Activated naive CD8-positive, alpha-beta T cell treated with anti-CD3 and anti-CD28 coated beads, Interleukin-2, amount 50 U/mL, for 16 hours (primary cell): ENCODE results near the gene SIPA1L3.

Source experiments
- DNase-seq: peaks from one replicate; pipeline ENCODE4 v3.0.0-alpha.2; 2020; ENCODE audit warnings: low read depth, low spot score

SIPA1L3 gene

GRCh38 chr19:38111898-38112297, 204.9 kb downstream of the SIPA1L3 start:
- no peak for DNase-seq

GRCh38 chr19:38114651-38115050, 207.6 kb downstream of the SIPA1L3 start:
- DNase-seq = no peak

- no peak for DNase-seq
Measured at GRCh38 chr19:38115271-38115802, 208.3 kb downstream of the SIPA1L3 start.

GRCh38 chr19:38118176-38118575, 211.2 kb downstream of the SIPA1L3 start:
- no peak for DNase-seq

GRCh38 chr19:38120471-38121025, 213.5 kb downstream of the SIPA1L3 start:
- no peak for DNase-seq

GRCh38 chr19:38122402-38123093, 215.5 kb downstream of the SIPA1L3 start:
- DNase-seq = no peak

GRCh38 chr19:38125238-38125637, 218.2 kb downstream of the SIPA1L3 start:
- no peak for DNase-seq

- DNase-seq = no peak
Measured at GRCh38 chr19:38130399-38130798, 223.4 kb downstream of the SIPA1L3 start.

- no peak for DNase-seq
Measured at GRCh38 chr19:38132781-38133180, 225.8 kb downstream of the SIPA1L3 start.

- no peak for DNase-seq
Measured at GRCh38 chr19:38133319-38133718, 226.3 kb downstream of the SIPA1L3 start.

- peak; percentile 4 for DNase-seq
Measured at GRCh38 chr19:38134540-38135149, 227.6 kb downstream of the SIPA1L3 start.

- no peak for DNase-seq
Measured at GRCh38 chr19:38135150-38135998, 228.4 kb downstream of the SIPA1L3 start.

GRCh38 chr19:38139122-38139521, 232.1 kb downstream of the SIPA1L3 start:
- no peak for DNase-seq

GRCh38 chr19:38141108-38141507, 234.1 kb downstream of the SIPA1L3 start:
- no peak for DNase-seq

GRCh38 chr19:38142176-38143035, 235.4 kb downstream of the SIPA1L3 start:
- DNase-seq = no peak

- no peak for DNase-seq
Measured at GRCh38 chr19:38143847-38144246, 236.8 kb downstream of the SIPA1L3 start.

- DNase-seq = no peak
Measured at GRCh38 chr19:38144667-38145066, 237.7 kb downstream of the SIPA1L3 start.

GRCh38 chr19:38145623-38146022, 238.6 kb downstream of the SIPA1L3 start:
- no peak for DNase-seq

- no peak for DNase-seq
Measured at GRCh38 chr19:38148337-38148736, 241.3 kb downstream of the SIPA1L3 start.

- DNase-seq = no peak
Measured at GRCh38 chr19:38149661-38150061, 242.7 kb downstream of the SIPA1L3 start.

- DNase-seq = no peak
Measured at GRCh38 chr19:38151242-38151641, 244.2 kb downstream of the SIPA1L3 start.
